ENCODE data around the gene SEC22A.

SEC22A gene

GRCh38 chr3:123310186-123310585 is 108.4 kb downstream of the SEC22A start:
- DNase-seq (ENCODE audit: low read depth): no peak

GRCh38 chr3:123310741-123311140 is 109.0 kb downstream of the SEC22A start:
- DNase-seq (ENCODE audit: low read depth): no peak

GRCh38 chr3:123311201-123311600 is 109.5 kb downstream of the SEC22A start:
- DNase-seq (ENCODE audit: low read depth): no peak

GRCh38 chr3:123312331-123313265 is 110.9 kb downstream of the SEC22A start:
- DNase-seq (ENCODE audit: low read depth): no peak

- no peak for DNase-seq (ENCODE audit: low read depth)
Measured at GRCh38 chr3:123313889-123314288, 112.1 kb downstream of the SEC22A start.

- no peak for DNase-seq (ENCODE audit: low read depth)
Measured at GRCh38 chr3:123314359-123315270, 112.9 kb downstream of the SEC22A start.

- no peak for DNase-seq (ENCODE audit: low read depth)
Measured at GRCh38 chr3:123315271-123315595, 113.5 kb downstream of the SEC22A start.

GRCh38 chr3:123317716-123318115 is 116.0 kb downstream of the SEC22A start:
- DNase-seq (ENCODE audit: low read depth): no peak

- DNase-seq (ENCODE audit: low read depth): no peak
Measured at GRCh38 chr3:123318374-123318773, 116.6 kb downstream of the SEC22A start.

GRCh38 chr3:123319760-123320159 is 118.0 kb downstream of the SEC22A start:
- no peak for DNase-seq (ENCODE audit: low read depth)

- no peak for DNase-seq (ENCODE audit: low read depth)
Measured at GRCh38 chr3:123320221-123320620, 118.5 kb downstream of the SEC22A start.

GRCh38 chr3:123321806-123322205 is 120.1 kb downstream of the SEC22A start:
- no peak for DNase-seq (ENCODE audit: low read depth)

- DNase-seq (ENCODE audit: low read depth): no peak
Measured at GRCh38 chr3:123322866-123323265, 121.1 kb downstream of the SEC22A start.

All from stimulated activated CD8-positive, alpha-beta memory T cell treated with anti-CD3 and anti-CD28 coated beads, Interleukin-15, amount 100 ng/mL, for 24 hours (primary cell).